Measurements from ENCODE around the gene PRKG2.

PRKG2 gene

DNA sequence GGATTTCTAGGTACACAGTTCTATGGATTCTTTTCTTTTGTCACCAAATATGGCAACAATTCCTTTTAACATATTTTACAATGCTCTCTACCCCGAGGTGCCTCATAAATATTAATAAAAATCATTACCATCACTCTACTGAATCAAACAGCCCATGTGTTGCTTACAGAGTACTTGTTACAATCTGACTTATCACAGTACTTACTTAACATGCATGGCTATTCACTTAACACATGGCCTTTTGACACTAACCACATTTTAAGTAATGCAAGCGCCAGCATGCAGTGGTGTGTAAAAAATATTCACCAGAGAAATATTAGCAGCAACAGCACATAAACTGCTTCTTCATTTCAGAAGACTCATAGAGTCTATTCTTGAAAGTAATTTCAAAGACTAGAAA, 119.6 kb downstream of the PRKG2 start:
- in situ Hi-C loops (cut with MboI; ENCODE audit: low sequenced_read_pairs, unreplicated experiment), result loop anchor here (25.0 kb wide), 1 partner anchor 242 kb away; no protein-coding TSS in a partner anchor
- no peak for DNase-seq (ENCODE audit: low spot score)

DNA sequence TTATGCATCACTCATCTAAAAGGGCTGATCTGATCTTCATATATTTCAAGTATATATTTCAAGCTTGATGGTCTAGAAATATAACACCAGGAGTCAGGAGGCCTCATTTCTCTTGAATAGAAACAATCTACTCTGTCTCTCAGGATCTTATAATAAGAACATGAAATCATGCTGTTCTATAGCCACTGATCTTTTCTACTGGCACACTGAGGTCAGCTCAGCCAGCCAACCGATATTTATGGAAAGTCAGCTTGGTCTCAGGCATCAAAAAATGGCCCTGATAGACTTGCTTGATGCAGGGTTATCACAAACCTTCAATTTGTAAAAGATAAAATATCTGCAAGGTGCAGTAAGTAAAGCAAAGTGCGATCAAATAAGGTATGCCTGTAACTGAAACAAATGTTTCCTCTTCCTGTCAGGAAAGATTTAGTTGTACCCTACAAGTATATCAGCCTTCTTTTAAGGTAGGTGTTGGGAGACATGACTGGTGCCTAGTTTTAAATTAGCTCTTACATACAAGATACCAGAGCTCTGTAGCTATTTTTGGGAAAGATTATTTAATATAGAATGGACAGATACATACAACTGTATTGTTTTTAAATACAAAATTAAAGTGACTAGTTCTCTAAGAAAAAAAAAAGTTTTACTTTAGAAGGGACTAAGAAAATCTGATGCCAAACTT, 121.2 kb downstream of the PRKG2 start:
- TF ChIP-seq, protein P1, sequence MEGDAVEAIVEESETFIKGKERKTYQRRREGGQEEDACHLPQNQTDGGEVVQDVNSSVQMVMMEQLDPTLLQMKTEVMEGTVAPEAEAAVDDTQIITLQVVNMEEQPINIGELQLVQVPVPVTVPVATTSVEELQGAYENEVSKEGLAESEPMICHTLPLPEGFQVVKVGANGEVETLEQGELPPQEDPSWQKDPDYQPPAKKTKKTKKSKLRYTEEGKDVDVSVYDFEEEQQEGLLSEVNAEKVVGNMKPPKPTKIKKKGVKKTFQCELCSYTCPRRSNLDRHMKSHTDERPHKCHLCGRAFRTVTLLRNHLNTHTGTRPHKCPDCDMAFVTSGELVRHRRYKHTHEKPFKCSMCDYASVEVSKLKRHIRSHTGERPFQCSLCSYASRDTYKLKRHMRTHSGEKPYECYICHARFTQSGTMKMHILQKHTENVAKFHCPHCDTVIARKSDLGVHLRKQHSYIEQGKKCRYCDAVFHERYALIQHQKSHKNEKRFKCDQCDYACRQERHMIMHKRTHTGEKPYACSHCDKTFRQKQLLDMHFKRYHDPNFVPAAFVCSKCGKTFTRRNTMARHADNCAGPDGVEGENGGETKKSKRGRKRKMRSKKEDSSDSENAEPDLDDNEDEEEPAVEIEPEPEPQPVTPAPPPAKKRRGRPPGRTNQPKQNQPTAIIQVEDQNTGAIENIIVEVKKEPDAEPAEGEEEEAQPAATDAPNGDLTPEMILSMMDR (IDR thresholded peaks at IDR 0.05; ENCODE audit: borderline replicate concordance, control extremely low read depth, extremely low read depth, insufficient read depth, missing control alignments), result no peak
- in situ Hi-C loops (cut with MboI; ENCODE audit: low sequenced_read_pairs, unreplicated experiment), result loop anchor here (25.0 kb wide), 1 partner anchor 243 kb away; no protein-coding TSS in a partner anchor
- DNase-seq (ENCODE audit: low spot score), result no peak

More for the DNA sequence above, 119.6 kb downstream of the PRKG2 start:
- TF ChIP-seq, protein P1 (IDR thresholded peaks at IDR 0.05; ENCODE audit: borderline replicate concordance, control extremely low read depth, extremely low read depth, insufficient read depth, missing control alignments), result no peak

DNA sequence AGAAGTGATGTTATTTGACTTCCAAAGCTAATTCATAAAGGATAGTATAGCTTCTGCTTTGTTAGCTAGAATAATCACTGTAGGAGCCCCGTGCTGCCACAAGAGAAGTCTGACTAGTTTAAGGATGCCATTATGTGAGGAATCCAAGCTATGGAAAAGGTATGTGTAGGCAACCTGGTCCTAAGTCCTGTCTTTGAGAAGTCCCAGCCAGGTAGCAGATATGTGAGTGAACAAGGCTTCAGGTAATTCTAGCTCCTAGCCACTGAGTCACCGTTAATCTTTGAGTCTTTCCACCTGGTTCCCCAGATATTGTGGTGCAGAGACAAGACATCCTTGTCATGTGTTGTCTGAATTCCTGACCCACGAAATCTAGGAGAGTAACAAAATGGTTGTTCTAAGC, 129.0 kb downstream of the PRKG2 start:
- in situ Hi-C loops (cut with MboI; ENCODE audit: low sequenced_read_pairs, unreplicated experiment), result loop anchor here (25.0 kb wide), 1 partner anchor 251 kb away; no protein-coding TSS in a partner anchor

DNA sequence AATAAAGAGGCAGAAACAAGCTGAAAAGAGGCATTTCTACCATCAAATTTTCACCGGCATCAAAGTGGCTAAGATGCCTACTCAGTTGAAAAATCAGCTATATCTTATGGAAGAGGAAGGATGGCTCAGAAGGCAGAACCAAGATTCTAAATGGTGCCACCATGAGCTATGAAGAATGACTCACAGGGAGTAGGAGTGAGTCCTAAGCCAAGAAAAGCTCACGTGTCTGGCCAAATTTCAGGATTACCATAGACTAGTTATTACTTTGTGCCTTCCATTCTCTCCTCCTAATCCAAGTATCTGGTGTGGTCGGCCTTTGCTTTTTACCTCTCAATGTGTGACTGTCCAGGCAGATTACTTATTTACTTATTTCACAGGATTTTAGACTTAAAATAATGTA, 129.7 kb downstream of the PRKG2 start:
- TF ChIP-seq, protein P1 (IDR thresholded peaks at IDR 0.05; ENCODE audit: borderline replicate concordance, control extremely low read depth, extremely low read depth, insufficient read depth, missing control alignments), result no peak
- in situ Hi-C loops (cut with MboI; ENCODE audit: low sequenced_read_pairs, unreplicated experiment), result loop anchor here (25.0 kb wide), 1 partner anchor 252 kb away; no protein-coding TSS in a partner anchor
- no peak for DNase-seq (ENCODE audit: low spot score)

More for the DNA sequence above, 129.0 kb downstream of the PRKG2 start:
- DNase-seq (ENCODE audit: low spot score), result no peak
- TF ChIP-seq, protein P1 (IDR thresholded peaks at IDR 0.05; ENCODE audit: borderline replicate concordance, control extremely low read depth, extremely low read depth, insufficient read depth, missing control alignments), result no peak

DNA sequence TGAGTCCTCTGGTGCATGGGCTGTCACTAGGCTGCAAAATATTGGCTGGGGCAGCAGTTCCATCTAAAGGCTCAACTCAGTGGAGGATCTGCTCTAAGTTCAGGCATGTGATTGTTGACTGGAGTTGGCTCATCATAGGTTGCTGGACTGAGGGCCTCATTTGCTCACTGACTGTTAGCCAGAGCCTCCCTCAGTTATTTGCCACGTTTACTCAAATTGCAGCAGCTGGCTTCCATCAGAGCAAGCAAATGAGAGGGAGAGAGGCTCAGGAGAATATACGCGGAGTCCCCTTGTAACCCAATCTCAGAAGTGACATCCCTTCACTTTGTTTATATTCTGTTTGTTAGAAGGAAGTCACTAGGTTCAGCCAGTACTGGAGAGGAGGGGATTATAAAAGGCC, 130.4 kb downstream of the PRKG2 start:
- DNase-seq (ENCODE audit: low spot score), result no peak
- in situ Hi-C loops (cut with MboI; ENCODE audit: low sequenced_read_pairs, unreplicated experiment), result loop anchor here (25.0 kb wide), 1 partner anchor 253 kb away; no protein-coding TSS in a partner anchor
- TF ChIP-seq, protein P1 (IDR thresholded peaks at IDR 0.05; ENCODE audit: borderline replicate concordance, control extremely low read depth, extremely low read depth, insufficient read depth, missing control alignments), result no peak

DNA sequence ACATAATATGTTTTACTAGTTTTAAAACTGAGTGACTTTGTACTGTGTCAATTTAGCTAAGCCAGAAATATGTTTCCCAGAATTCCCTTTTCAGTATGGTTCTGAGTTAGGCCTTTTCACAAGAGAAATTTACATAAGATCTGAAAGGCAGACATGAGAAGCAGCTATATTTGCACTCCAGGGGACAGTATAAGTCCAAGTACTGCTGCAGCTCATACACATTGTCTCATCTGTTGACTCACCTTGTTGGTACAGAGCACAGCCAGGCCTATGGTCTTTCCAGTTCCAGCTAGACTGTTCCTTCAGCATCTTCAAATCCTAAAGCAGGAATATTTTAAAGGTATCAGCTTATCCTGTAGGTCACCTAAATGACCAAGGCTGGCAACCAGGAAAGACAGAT, 131.0 kb downstream of the PRKG2 start:
- TF ChIP-seq, protein P1 (IDR thresholded peaks at IDR 0.05; ENCODE audit: borderline replicate concordance, control extremely low read depth, extremely low read depth, insufficient read depth, missing control alignments), result no peak
- in situ Hi-C loops (cut with MboI; ENCODE audit: low sequenced_read_pairs, unreplicated experiment), result loop anchor here (25.0 kb wide), 1 partner anchor 253 kb away; no protein-coding TSS in a partner anchor
- DNase-seq (ENCODE audit: low spot score), result no peak

Data from GM13976 (cell line).